NCI-H510A (cell line): Measurements from ENCODE around the gene THADA.

Source experiments
- DNase-seq: peaks from one replicate; lab custom pipeline; 2025; lab: John Stamatoyannopoulos, UW

Gene THADA

DNA sequence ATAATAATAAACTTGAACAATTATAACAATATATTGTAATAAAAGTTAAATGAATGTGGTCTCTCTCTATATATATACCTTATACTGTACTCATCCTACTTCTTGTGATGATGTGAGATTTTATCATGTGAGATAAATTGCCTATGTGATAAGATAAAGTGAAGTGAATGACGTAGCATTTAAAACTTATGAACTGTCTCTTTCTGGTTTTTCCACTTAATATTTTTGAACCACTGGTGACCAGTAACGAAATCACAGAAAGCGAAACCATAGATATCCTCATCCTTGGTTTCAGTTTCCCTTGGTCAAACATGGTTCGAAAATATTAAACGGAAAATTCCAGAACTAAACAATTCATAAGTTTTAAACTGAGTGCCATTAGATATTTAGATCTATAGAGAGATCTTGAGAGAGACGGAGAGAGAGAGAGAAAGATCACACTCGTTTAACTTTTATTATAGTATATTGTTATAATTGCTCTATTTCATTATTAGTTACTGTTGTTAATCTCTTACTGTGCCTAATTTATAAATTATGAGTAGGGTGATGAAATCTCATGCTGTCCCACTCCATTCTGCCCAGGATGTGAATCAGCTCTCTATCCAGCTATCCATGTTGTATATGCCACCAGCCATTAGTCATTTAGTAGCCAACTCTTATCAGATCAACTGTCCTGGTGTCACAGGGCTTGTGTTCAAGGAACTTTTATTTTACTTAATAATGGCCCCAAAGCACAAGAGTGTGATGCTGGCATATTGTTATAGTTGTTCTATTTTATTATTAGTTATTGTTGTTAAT, 156.8 kb downstream of the THADA start:
- DNase-seq = no peak

DNA sequence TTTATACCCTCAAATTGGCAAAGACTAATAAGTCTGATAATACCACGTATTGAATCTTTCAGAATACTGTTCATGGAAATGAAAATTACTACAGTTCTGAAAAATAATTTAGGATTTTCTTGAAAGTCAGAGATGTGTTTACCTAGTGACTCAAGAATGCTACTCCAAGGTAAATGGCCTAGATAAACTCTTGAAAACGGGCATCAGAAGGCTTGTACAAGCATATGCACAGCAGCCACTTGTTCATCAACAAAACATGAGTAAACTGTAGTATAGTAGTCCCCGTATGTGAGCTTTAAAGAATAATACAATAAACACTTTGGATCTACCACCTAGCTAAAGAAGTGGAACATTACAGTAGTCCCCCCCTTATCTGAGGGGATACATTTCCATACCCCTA, 157.5 kb downstream of the THADA start:
- no peak for DNase-seq

DNA sequence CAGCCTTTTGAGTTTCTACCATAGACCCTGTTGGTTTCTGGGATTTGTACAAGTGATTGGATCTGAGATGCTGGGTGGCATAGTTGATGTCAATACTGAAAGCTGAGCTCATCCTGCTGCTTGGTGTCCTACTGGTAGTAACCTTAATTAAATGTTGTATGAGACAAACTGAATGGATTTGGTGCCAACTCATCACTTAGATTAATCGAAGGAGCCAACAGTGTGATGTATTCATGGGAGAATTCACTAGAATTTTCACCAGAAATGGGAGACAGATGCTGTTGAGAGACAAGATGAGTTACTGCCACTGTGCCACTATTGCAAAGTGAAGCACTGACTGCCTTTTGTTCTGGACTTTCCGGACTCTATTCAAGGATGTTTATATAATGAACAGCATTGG, 158.5 kb downstream of the THADA start:
- no peak for DNase-seq

DNA sequence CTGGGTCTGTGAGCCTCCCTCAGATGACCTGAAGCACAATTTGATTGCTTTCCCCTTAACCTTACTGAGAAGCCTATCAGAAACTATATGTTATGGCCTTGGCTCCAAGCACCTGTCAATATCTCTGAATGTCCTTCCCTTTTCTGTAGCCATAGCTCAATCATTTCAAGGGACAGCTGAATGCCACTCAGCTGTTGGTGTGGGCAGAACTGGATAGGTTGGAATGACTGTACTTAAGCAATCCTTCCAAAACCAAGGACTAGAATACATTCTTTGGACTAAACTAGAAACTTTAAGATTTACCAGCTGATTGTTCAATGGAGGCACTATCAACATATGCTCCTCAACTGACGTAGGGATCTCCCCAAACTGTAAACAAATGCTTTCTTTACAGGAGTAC, 159.4 kb downstream of the THADA start:
- DNase-seq = no peak

DNA sequence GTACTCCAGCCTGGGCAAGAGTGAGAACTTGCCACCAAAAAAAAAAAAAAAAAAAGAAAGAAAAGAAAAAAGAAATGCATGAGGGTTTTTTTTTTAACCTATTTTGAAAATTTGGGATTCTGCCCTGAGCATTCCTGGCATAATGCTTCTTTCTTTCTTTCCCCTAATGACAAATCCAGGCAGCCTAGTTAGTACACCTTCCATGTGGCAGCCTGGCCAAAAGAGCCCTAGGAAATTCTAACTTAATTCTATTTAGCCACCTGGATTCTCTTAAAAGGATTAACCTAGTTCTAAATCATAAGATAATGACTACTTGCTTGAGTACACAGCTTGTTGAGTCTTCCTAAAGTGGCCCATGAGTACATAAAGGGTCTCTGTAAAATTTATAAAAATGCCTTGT, 160.1 kb downstream of the THADA start:
- DNase-seq = no peak

DNA sequence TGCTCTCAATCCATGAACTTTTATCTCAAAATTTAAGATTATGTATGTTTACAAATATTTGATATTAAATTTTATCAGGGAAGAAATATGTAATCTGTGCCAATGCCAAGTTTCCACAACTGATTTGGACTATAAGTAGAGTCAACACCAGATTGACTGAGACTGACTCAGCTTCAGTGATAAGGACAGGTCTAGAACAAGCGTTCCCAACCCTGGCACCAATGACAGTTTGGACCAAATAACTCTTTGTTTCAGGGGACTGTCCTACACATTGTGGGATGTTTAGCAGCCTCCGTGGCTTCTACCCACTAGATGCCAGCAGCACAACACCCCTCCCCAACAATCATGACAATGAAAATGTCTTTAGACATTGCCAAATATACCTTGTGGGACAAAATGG, 165.3 kb downstream of the THADA start:
- DNase-seq = no peak

DNA sequence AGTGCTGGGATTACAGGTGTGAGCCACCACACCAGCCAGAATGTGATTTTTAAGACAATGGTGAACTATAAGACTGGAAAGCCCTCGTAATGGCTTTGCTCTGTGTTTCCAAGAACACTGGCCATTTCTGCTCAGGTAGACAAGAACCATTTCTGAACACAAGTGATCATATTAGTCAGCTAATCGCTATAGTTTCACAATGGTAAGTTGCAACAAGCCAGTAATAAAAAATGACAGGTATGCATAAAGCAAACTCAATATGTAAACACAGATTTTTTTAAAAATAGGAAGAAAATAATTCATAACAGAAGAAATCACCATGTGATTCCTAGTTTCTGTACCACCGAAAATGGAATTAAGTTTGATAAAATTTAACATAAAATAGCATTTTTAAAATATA, 166.5 kb downstream of the THADA start:
- DNase-seq = no peak

DNA sequence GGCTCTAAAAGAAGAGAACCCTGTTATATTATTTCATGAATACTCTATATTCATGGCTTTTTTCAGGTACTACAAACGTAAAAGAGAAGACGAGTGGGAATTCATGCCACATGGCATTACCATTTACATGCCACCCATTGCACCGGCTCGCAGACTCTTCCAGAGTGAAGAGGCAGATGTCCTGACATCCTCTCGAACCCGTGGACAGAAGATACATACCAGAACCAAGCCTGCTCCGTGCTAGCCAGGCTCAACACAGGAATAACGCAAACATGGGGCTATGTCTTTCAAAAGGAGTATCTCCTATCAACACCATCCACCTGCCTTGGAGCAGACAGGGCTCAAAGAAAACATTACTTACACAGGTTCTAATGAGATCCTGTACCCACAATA, 168.8 kb downstream of the THADA start:
- no peak for DNase-seq

DNA sequence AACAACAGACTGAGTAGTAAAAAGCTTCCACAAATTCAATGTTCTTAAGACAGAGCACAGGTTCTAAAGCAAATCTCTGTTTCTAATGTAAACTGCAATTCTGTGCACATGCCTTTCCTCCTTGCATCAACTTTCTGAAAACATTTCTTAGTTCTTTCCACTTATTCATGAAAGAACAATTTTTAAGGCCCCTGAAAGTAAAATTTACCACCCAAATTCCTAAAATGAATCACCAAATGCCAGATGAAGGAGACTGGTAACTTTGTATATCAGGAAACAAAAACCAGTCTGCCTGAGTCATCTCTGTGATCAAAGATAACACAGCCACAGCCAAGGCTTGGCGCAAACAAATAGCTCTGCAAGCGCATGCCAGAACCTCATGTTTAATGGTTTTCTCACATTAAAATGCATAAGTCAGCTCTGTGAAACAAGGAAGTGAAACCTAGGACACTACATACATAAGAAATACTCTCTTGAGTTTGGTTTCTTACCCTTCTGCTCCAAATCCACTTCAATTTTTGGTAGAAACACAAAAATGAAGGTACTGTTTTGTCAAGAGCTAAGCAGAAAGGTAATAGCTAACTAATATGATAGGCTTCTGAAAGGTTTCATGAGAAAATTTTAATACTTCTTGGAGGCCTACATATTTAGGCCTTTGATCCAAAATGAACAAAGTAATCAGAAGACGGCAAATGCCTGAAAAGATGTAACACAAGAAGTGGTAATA, 169.4 kb downstream of the THADA start:
- DNase-seq = no peak

DNA sequence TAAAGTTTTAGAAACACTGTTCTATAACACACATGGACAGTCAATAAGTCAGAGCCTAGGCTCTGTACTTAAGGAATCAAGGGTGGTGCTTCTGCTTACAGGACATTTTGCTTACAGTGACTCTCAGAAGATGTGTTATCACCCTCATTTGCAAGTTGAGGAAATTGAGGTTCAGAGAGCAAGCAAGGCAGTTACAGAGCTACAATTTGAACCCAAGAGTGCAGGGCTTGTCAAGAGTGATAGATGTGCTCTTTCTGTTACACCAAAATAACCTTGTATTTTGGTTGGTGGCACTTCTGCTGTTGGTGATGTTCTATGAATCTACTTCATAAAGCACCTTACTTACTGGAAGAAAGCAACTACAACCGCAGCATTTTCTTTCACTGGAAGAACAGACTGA, 170.2 kb downstream of the THADA start:
- no peak for DNase-seq

DNA sequence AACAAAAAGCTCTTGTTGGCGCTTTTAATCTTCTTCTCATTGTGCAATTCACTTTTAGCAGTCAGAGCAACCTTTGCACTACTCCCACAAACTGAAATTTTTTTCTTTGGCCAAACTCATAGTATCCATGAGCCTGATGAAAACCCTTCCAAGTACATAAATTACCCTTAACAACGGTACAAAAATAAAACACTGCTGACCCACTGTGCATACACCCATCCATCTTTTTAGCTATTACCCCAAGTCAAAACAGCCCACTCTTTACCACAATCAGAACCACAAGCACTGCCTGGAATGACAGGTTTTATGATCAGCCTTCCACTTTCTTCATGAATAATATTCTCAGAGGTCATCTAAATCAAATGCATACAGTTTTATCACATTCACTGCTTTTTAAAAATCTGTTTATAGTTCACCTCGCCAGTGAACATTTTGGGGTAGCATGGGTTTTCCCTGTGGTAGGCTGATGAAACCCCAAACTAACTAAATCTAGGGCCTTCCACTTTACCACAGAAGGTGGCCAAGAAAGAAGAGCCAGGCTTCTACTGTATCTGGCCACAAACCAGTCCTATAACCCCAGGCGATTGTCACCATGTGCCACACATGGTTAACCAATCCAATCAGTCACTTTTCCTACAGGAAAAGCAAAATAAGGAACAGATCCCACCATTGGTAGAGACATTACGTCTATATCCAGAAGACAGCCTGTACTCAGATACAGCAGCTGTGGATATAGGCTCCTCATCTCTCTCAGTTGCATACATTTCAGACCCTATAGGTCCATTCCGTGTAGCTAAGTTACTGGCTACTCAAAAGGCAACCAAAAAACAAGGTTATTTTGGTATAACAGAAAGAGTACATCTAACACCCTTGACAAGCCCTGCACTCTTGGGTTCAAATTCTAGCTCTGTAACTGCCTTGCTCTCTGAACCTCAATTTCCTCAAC, 171.3 kb downstream of the THADA start:
- DNase-seq = no peak

DNA sequence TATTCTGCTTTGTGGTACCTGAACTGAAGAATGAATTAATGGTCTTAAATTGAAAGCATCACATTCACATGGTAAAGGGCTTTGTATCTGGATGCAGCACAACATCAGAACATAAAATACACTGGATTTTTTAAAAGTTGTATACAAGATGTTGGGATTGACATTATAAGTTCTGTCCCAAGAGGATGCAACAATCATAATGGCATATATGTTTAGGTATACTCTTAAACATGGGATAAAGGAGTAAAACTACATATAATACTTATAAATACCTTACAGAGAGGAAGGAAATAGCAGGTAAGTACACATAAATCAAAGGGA, 171.9 kb downstream of the THADA start:
- DNase-seq = no peak

DNA sequence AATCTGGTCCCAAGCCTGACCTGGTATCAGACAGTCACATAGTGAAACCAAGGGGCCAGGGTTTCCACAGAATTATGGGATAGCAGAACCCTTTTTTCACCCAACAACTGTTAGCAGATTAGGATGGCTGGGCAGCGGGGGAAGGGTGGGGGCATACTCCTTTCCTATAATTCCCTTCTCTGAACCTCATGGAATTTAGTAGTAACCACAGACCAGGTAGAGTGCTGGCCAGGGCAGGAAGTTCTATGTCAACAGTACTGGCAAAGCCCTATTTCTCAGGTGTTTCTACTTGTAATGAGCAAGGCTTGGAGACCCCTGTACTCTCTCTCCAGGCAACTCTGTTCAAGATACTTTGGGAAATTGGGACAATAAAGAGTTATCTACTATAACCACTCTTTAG, 174.6 kb downstream of the THADA start:
- DNase-seq = no peak

DNA sequence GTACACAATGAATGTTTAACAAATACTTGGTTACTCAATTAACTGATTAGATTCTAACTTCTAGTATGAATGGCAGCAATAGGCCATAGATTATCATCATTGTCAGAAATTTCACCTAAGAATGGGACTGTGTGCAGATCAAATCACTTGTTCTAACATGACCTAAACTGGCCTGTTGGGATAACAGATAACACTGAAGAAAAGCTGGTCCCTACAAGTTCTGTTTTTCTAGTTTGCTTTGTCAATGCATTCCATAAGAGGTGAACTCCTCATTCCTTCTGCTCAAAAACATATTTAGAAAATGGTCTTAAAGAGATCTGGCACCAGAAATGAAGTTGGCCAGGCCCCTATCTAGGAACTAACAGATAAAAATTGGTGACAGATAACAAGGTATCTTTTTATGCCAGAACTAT, 175.4 kb downstream of the THADA start:
- no peak for DNase-seq

DNA sequence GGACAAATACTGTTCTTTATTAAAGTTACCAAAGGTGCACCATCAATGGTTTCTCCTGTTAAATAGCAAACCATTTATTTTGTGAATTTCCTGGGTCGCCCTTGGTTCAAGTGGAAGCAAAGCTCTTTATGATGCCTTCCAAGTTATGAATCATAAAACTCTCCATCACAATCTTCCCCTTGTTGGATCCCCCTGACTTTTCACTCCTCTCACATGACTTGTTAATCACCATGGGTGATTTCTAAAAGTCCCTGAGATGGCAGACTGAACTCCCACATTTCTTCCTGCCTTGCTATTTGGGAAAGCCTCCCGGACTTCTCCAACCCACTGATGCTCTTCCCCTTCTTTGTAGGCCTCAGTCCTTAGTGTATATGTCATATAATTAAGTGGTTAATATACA, 176.0 kb downstream of the THADA start:
- no peak for DNase-seq

DNA sequence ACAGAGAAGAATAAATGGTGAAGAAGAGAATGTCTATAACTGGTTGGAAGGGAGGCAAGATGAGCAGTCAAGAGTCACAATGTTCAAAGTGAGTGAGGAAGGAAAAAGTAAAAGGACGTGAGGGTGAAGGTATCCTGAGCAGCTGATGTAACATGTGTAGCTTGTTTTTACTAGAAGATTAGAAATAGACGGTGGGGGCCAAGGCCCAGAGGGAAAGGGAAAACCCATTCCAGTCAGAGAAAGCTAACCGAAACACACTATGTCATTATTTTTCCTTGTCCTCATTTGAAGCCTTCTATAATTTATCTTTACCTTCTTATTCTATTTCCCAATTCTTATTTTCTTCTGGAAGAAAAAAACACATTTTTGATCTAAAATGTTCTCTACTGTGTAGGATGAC, 176.6 kb downstream of the THADA start:
- no peak for DNase-seq

DNA sequence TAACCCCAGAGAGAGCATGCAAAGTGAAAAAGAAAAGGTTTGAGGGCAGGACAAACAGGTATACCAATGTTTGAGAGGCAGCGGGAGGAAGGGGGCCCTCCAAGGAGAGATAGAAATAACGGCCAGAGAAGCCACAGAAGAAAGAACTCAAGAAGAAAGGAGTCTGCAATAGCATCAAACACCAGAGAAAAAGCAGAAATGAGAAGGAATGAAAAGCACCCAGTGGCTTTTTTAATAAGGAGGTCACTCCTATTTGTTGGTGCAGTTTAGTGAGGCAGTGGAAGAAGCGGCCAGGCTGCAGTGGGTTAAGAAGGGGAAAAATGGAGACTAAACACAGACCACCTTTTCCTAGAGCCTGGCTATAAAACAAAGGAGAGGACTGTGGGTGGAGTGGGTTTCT, 177.2 kb downstream of the THADA start:
- no peak for DNase-seq

DNA sequence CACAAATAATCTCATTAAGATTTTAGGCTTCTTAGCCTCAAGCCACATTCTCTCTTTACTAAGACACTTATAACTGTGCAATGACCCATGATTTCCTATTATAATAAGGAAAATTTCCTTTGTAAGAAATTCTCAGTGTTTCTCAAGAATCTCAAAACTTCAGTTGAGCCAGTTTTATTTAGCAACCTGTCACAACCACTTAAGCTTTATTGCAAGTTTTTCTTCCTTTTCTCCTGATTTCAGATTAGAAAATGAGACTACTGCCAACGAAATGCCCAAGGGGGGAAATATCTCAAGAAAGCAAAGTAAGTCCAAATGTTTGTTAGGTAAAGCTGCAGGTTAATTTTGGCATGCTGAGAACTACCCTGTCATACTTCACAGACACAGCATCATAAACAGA, 178.5 kb downstream of the THADA start:
- DNase-seq = no peak

DNA sequence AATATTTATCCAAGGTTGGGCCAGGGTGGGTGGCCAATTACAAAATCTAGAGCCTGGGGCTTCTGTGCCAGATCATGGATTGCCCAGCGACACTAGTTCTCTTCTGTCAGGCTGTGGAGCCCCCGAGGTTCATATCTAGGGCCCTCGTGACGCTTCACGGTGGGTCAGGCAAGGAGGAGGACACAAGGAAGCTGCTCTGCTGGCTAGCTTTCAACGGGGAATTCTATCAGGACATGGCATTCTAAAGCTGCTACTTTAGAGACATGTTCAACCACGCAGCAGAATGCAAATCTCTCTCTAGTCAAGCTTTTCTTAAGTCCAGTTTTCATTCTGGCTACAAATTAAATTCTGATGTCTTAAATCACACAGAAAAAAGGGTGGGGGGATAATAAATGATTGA, 180.2 kb downstream of the THADA start:
- no peak for DNase-seq

DNA sequence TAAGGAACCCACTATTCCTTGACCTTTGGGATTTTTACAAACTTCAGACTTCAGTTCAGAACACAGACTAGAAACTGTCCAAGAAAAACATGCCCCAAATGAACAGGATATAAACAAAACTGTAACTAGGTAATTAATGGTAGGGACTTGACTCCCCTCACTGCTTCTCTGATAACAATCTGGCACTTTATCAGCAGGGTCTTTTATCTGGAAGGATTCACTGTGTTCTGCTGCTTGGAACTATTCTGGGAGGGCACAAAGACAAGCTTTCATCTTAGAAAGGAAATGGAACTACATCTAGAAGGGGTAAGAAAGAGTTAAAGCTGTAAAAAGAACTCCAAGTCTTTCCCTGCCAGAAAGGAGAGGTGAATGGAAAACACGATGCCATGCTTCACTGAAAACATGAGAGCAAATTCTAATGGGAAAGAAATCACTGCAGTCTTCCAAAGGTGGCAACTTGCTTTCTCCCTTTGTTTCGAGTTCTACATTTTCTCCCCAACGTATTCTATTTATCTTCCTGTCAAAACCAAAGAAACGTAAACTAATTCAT, 181.2 kb downstream of the THADA start:
- DNase-seq = no peak

DNA sequence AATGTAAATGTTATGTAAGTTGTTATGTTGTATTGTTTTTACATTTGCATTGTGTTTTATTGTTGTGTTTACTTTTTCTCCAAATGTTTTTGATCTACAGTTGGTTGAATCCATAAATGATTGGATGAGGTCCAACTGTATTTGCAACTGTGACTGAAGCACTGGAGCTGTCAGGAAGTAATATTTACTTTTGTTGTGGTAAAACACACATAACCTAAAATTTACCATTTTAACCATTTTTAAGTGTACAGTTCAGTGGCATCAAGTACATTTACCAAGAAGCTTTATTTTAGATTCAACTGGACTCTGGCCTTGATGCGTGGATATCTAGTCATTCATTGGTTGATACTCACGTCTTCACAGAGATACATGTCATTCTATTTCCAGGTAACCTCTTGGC, 181.8 kb downstream of the THADA start:
- DNase-seq = no peak

DNA sequence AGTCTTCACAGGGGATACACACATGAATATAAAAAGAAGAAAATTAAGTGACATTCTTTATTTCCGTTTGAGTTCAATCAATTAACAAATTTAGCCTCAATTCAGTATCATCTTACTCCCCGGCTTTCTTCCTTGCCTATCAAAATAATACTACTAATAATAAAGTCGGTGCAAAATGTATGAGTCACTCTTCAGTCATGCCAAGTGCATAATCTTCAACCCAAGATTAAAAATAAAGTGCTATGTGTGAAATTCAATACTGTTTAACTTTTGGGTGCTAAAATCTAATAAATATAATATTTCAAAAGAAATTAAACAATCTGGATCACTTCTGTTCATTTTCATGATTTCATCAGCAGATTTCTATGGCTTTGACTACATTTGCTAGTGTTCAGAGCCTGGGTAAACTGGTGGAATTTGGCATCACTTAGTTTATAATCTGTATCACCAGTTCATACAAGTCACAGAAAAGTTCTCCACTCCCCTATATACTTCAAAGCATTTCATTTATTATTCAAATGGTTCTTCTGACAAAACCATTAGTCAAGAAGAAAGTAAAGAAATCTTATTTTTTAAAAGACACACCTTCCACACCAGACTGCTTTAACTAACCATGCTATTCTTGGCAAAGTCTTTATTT, 183.6 kb downstream of the THADA start:
- no peak for DNase-seq
